ENCODE results near the gene ARID3A. TPM values are rescaled to one million over a fixed set of nuclear protein-coding genes. Genes with fewer than 3 reads are reported as not detected.
A peak's percentile ranks its signal among the peaks of the same experiment; 100 is the strongest.

The ARID3A gene
- total RNA-seq, 1 experiment from 2014 or later: 11.8 TPM

- DNase-seq (ENCODE audit: low spot score): no peak
Measured at GRCh38 chr19:929203-929890, 3.5 kb downstream of the ARID3A start.

GRCh38 chr19:929891-930258, 4.0 kb downstream of the ARID3A start:
- no peak for DNase-seq (ENCODE audit: low spot score)

DNA sequence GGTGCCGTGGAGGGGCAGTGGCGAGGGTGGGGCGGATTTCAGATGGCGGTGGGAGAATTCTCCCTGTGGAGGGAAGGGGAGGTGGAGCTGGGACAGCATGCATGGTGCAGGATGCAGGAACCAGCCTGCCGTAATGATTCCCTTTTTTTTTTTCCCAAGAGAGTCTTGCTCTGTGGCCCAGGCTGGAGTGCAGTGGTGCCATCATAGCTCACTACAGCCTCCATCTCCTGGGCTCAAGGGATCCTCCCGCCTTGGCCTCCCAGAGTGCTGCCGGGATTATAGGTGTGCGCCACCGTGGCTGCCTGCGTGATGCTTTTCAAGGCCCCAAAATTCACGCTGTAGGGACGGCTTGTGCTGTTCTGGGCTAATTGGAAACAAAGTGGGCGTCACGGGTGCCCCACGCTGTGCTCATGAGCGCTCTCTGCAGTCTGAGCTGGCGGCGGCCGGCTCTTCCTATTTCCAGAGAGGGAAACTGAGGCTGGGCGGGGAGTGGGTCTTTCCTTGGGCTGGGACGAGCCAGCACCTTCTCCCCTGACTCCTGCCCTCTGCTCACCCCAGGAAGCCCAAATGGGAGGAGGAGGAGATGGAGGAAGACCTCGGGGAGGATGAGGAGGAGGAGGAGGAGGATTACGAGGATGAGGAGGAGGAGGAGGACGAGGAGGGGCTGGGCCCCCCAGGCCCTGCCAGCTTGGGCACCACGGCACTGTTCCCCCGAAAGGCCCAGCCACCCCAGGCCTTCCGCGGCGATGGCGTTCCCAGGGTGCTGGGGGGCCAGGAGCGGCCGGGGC, 6.2 kb downstream of the ARID3A start:
- DNase-seq (ENCODE audit: low spot score): no peak

GRCh38 chr19:932648-933552, 7.1 kb downstream of the ARID3A start:
- DNase-seq (ENCODE audit: low spot score): no peak

DNA sequence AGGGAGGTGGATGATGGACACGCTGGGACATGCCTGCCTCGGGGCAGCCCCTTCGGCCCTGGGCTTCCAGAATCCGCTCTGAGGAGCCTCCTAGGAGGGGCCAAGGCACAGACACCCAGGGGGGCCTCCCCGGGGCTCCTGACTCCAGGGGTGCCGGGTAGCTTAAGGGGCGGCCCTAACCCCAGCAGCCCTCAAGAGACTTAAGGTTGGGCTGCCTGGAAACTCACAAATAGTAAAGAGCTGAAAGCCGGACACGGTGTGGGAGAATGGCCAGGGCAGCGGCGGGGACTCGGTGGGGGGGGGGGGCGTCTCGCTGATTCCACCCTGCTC, 7.7 kb downstream of the ARID3A start:
- DNase-seq (ENCODE audit: low spot score): no peak

- DNase-seq (ENCODE audit: low spot score): no peak
Measured at GRCh38 chr19:934197-934840, 8.5 kb downstream of the ARID3A start.

GRCh38 chr19:934865-935479, 9.1 kb downstream of the ARID3A start:
- DNase-seq (ENCODE audit: low spot score): peak; percentile 86

GRCh38 chr19:936175-936546, 10.3 kb downstream of the ARID3A start:
- DNase-seq (ENCODE audit: low spot score): no peak

DNA sequence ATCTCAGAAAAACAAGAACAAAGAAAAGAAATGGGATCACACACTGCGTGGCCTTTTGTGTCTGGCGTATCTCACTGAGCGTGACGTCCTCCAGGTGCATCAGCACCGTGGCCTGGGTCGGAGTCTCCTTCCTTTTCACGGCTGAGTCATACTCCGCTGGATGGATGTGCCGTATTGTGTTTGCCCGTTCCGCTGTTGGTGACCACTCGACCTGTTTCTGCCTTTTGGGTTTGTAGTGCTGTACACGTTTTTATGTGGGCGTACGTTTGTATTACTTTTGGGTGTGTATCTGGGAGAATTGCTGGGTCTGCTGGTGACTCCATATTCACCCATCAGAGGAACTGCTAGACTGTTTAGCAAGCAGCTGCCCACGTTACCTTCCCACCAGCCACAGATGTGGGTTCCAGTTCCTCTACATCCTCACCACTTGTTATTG, 11.4 kb downstream of the ARID3A start:
- DNase-seq (ENCODE audit: low spot score): no peak

GRCh38 chr19:938233-938923, 12.5 kb downstream of the ARID3A start:
- no peak for DNase-seq (ENCODE audit: low spot score)

DNA sequence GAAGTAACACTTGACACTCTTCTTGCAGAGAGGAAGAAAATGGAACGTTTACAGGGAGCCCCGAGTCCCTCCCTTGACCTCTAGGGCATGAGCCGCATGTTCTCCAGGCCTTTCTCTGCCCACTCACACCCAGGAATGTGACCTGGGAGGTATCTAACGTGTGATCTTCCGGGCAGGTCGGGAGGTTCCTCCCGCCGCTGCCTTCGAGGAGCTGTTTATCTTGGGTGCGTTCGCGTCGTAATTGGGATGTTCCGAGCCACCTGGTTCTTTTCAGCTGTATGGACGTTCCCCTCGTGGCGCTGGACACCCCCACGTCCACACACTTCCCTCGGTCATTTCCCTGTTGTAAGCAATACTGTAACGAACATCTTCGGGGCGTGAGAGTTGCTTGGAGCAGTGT, 13.6 kb downstream of the ARID3A start:
- no peak for DNase-seq (ENCODE audit: low spot score)

DNA sequence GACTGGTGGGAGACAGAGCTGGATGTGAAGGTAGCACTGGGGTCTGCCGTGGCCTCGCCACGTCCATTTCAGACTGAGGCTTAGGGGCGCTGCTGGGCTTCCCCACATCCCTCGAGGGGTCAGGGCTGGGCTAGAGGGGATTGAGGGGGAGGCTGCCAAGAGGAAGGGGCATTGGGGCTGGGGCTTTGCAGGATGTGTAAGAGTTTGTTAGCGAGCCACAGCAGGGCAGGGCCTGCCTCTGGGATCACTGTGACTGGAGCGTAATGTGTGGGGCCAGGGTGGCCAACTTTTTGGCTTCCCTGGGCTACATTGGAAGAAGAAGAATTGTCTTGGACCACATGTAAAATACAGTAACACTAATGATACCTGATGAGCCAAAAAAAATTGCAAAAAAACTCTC, 14.1 kb downstream of the ARID3A start:
- DNase-seq (ENCODE audit: low spot score): no peak

GRCh38 chr19:940591-941291, 14.9 kb downstream of the ARID3A start:
- DNase-seq (ENCODE audit: low spot score): peak; percentile 79

DNA sequence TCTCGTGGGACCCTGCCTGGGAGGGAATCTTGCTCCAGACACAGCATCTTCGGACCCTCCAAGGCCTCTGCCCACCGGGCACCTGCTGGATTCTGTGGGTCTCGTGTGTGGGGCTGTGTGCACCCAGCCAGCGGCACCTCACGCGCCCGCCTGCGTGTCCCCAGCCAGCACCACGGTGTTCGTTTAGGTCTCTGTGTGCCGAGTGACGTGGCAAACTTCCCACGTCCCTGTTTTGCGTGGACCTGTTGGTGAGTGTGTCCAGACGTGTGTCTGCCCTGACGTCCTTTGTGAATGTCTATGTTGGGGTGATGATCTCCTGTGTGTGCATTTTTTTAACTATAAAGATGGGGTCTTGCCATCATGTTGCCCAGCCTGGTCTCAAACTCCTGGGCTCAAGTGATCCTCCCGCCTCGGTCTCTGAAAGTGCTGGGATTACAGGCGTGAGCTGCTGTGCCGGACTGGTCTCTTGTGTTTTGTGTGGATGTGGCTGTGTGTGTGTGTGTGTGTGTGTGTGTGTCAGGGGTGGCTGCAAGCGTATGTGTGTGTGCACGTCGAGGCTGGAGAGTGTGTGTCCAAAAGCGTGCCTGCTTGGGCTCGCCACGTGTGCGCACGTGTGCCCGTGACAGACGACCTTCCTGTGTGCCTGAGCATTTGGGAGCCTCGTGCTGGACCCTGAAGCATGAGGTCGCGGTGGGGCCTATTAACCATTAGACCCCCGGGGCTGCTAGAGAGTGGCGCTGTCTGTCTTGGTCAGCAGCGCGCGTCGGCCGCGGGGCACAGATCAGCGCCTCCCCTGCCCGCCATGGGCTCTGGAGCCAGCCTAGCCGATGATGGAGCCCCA, 15.7 kb downstream of the ARID3A start:
- no peak for DNase-seq (ENCODE audit: low spot score)

GRCh38 chr19:942133-942645, 16.4 kb downstream of the ARID3A start:
- DNase-seq (ENCODE audit: low spot score): no peak

- no peak for DNase-seq (ENCODE audit: low spot score)
Measured at GRCh38 chr19:943551-944170, 17.8 kb downstream of the ARID3A start.

DNA sequence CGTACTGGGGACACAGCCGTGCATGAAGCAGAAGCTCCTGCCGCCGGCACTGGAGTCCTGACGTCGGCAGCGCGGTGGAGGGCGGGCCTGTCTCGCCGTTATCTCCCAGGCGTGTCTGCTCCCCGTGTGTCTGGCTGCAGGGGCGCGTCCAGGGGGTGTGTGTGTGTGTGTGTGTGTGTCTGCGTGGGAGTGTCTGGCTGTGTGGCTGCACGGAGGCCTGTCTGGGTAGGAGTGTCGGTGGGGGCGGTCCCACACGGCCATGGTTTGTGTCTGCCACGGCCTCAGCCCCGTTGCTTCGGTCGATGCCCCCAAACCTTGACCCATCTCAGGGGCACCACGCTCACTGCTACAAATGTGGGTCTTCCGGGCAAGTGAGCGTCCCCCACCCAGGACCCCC, 18.3 kb downstream of the ARID3A start:
- no peak for DNase-seq (ENCODE audit: low spot score)

DNA sequence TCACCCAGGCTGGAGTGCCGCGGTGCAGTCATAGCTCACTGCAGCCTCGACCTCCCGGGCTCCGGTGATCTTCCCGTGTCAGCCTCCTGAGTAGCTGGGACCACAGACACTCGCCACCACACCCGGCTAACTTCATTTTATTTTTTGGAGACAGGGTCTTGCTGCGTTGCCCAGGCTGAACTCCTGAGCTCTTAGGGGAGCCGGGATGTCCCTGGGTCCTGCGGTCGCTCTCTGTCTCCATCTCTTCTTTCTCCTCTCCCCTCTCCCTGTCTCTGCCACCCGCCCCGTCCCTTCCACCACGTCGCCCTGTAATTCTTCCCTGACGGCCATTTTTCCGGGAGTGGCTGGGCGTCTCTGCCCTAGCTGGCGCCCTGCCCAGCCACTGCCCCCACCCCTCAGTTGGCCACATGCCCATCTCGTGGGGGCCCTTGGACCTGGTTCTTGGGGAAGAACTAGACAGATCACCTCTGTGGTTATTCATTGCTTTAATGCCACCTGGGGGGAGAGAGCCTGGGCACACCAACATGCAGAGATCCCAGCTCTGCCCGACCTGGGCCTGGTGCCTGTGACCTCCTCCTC, 18.9 kb downstream of the ARID3A start:
- no peak for DNase-seq (ENCODE audit: low spot score)
